GM18861 (cell line): ENCODE data around the gene TMEM222.
"Not testable (repeated sequence)": the region's sequence is repeated elsewhere in the genome, so short reads cannot be mapped to it uniquely, and the experiment has no call there.

Experiments used
- ATAC-seq: cut with Tn5 transposase; IDR thresholded peaks from one replicate; pipeline ENCODE4 v1.9.1; 2021; ENCODE audit not compliant: unreplicated experiment

The TMEM222 gene

DNA sequence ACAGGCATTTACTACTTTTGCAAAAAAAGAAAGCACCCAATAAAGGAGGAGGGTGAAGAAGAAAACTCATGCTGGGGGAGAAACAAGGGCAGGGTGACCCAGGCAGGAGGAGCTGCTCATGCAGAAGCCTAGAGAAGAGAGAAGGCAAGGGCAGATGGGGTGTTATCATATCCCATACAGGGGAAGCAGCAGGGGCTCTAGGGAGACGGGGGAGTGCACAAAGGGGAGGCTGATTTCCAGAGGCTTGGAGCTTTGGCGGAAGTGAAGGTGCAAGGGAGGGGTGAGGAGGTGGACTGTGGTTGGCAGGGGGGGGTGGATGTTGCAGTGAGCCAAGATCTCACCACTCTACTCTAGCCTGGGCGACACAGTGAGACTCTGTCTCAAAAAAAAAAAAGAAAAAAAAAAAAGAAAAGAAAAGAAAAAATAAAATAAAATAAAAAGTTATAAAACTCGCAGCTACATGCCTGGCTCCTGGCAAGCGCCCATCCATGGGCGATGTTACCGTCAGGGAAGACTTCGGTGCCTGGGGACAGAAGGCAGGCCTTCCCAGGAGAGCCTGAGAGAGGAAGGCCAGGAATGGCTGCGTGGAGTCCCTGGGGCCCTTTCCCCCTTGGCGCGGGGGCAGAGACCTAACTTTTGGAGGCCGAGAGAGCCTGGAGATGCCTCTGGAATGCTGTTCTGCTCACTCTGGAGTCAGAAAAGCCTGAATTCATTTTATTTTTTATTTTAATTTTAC lies 56.0 kb downstream of the TMEM222 start:
- no peak for ATAC-seq

DNA sequence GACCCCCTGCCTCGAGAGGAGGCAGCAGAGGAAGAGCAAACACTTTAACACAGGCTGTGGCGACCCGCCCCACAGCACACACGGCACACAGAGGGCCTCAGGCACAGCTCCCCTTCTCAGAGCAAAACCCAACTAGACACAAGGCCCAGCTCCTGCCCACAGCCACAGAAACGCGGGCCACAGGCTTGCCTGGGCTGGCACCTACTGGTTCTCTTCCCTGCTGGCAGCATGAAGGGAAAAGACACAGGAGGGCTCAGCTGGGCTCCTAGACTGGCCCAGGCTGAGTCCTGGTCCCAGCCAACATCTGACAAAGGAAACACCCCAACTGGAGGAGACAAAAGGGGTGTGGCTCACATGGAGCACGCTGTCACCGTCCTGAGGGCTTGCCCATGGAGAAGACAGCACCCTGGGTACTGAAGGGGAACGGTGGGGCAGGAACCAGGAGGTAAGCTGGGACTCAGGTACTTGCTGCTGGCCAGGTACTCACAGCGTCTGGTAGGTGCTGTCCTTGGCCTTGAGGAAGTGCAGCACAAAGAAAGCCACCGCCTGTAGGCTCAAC lies 57.7 kb downstream of the TMEM222 start:
- no peak for ATAC-seq

DNA sequence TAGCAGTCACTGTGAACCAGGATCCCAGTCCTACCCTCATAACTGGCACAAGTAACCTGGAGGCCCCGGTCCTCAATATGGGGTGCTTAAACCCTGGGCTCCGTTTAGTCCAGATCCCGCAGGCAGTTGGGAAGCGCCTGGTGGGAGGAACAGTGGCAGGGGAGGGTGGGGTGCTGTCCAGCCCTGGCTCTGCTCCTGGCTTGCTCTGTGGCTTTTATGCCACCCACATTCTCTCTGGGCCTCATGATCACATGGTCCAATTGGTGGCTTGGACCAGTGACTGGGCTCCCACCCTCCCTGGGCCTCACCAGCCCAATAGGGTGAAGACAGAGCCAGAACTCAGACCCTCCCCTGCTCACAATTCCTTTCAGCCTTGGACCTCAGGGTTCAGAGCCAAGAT lies 58.3 kb downstream of the TMEM222 start:
- no peak for ATAC-seq

DNA sequence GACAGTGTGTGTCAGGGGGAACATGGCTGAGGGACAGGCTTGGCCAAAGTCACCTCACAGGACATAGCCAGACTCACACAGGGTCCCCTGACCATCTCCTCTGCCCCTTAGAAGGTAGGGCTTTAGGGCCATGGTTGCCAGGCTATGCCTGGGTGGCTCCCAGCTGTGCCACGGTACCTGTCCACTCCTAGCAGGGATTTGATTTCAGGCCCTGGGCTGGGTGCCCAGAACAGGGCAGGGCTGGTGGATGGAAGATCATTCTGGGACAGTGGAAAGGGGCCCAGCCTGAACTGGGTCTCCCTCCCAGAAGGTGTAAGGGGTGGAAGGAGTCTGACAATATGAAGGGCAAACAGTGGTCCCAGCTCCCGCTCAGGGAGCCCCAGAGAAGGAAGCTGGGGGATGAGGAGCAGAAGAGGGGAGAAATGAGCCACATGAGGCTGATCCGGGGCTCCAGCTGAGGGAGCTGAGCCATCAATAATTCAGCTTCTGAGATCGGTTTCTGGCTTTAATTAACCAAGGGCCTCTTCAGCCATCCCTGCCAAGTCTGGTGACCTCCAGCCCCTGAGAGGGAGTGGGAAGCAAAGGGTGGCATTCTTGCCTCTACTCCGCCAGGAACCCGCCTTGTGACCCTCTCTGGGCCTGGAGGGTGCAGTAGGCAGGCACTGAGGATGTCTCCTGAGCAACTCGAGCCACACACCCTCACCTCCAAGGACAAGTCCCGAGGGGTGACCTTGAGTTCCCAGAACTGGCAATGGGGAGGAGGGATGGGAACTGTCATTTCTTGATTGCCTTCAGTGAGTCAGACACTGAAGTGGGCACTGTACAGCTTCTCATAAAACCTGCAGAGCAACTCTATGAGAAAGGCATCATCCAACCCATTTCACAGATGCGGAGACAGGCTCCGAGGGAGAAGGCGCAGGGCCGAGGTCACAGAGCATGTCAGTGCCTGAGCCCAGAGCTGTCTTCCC lies 59.1 kb downstream of the TMEM222 start:
- ATAC-seq = no peak

DNA sequence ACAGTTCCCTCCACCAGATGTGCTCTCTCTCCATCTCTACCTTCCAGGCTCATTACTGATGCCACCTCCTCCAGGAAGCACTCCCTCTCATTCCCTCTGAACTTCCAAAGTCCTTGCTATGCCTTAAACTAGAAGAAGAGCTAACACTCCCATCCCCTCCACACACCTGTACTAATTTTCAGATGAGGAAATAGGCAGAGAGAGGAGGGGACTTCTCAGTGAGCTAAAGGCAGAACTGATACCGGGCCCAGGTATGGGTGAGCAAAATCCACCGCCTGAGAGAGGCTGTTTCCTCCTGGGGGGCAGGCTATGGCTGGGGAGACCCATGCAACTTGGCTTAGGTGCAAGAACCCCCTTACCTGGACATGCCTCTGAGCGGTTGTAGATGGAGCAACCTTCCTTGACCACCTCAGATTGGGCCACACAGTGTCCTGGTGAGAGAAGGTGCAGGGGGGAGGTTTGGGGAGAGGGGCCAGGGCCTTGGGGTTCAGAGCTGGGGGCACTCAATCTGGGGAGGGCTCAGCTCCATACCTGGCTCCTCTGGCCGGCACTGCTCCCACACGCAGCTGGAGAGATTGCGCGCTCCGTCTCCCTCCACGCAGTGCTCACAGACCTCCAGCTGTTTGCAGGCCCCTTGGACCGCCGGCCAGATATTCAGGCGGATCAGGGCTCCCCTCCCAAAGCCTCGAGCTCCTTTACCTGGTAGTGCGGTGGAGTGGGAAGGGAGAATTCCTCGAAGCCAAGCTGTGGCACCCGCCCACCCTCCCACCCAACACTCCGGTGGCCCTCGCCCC lies 60.2 kb downstream of the TMEM222 start:
- ATAC-seq = no peak

DNA sequence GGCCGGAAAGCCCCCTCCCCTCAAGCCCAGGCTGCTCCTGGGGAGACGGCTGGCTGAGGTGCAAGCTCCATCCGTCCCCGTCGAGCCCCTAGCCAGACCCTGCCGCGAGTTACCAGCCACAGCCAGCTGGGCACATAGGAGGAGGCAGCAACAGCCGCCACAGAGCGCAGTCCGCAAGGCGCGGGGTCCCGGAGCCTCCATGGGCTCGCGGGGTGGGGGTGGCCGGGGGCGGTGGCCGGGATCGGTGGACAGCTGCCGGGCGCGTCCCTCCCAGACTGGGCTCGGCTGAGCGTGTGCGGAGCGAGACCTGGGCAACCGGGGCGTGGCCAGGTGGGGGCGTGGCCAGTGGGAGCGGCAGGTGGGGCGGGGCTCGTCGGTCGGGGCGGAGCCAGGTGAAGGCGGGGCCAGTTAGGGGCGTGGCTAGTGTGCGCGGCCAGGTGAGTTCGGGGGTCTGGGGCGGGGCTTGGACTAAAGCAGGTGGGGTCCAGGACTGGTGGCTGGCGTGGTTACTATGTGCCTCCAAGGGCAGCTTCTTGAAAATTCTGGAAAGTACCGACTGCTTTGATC lies 61.2 kb downstream of the TMEM222 start, which contains the start of gene CD164L2:
Gene CD164L2, minus strand, starts transcription at position 295 of the 567 bp plus-strand sequence. Its CDS starts 94 bp downstream, at position 201.
- ATAC-seq = no peak

DNA sequence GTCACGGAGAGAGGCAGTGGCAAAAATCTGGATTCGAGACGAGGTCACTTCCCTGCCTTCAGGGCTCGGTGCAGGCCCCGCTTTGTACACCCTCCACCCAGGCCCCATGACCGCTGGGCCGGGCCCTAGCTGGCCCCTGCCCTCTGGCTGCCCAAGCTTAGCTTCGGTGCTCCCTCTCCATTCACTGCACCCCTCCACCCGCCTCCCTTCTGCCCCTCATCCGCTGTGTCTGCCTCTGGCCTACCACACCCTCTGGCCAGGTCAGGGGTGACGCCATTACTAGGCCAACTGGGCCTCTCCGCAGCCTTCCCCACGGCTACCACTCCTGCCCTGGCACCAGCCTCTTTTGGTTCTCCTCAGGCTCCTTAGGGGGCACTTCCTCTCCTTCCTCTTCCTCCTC lies 61.7 kb downstream of the TMEM222 start:
- ATAC-seq = no peak

DNA sequence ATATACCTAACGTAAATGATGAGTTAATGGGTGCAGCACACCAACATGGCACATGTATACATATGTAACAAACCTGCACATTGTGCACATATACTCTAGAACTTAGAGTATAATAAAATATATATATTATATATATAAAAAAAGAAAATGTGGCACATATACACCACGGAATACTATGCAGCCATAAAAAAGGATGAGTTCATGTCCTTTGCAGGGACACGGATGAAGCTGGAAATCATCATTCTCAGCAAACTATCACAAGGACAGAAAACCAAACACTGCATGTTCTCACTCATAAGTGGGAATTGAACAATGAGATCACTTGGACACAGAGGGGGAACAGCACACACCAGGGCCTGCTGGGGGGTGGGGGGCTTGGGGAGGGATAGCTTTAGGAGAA lies 62.8 kb downstream of the TMEM222 start:
- ATAC-seq = not testable (repeated sequence)
